Measurements from ENCODE around the gene PRDM16.

DNA sequence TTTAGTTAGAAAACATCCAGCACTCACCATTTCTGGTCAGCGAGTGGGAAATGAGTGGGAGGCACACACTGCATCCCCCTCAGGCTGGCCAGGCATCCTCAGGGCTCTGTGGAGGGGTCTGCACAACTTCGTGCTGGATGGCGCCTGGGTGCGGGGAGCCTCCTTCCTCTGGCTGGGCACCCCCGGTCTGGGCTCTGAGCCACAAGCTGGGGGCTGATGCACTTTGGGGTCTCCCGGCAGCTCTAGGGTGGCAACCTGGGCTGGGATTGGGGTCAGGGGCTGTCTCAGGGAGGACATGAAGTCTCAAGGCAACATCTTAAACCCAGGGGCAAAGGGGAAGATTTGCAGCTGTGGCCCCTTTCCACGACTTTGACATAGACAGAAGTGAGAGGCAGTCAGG, 23.5 kb downstream of the PRDM16 start:
- TF ChIP-seq EP300 (conservative IDR thresholded peaks at IDR 0.05; ENCODE audit: poor library complexity, severe bottlenecking): no peak
- TF ChIP-seq, protein P1, sequence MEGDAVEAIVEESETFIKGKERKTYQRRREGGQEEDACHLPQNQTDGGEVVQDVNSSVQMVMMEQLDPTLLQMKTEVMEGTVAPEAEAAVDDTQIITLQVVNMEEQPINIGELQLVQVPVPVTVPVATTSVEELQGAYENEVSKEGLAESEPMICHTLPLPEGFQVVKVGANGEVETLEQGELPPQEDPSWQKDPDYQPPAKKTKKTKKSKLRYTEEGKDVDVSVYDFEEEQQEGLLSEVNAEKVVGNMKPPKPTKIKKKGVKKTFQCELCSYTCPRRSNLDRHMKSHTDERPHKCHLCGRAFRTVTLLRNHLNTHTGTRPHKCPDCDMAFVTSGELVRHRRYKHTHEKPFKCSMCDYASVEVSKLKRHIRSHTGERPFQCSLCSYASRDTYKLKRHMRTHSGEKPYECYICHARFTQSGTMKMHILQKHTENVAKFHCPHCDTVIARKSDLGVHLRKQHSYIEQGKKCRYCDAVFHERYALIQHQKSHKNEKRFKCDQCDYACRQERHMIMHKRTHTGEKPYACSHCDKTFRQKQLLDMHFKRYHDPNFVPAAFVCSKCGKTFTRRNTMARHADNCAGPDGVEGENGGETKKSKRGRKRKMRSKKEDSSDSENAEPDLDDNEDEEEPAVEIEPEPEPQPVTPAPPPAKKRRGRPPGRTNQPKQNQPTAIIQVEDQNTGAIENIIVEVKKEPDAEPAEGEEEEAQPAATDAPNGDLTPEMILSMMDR (IDR thresholded peaks at IDR 0.05; ENCODE audit: poor library complexity, severe bottlenecking): no peak
- no peak for TF ChIP-seq RAD21 (conservative IDR thresholded peaks at IDR 0.05)

Data from neural cell (in vitro differentiated cells).